HG03280 (cell line): Measurements from ENCODE around the gene DOLK.

ENCODE experiments used
- ATAC-seq: cut with Tn5 transposase; IDR thresholded peaks from one replicate; pipeline ENCODE4 v1.9.1; 2021; ENCODE audit warnings: mild to moderate bottlenecking, moderate library complexity; ENCODE audit not compliant: unreplicated experiment

DOLK gene

GRCh38 chr9:128909859-128910258, 37.5 kb downstream of the DOLK start:
- no peak for ATAC-seq

DNA sequence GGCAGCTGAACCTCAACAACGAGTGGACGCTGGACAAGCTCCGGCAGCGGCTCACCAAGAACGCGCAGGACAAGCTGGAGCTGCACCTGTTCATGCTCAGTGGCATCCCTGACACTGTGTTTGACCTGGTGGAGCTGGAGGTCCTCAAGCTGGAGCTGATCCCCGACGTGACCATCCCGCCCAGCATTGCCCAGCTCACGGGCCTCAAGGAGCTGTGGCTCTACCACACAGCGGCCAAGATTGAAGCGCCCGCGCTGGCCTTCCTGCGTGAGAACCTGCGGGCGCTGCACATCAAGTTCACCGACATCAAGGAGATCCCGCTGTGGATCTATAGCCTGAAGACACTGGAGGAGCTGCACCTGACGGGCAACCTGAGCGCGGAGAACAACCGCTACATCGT, 39.0 kb downstream of the DOLK start:
- no peak for ATAC-seq

DNA sequence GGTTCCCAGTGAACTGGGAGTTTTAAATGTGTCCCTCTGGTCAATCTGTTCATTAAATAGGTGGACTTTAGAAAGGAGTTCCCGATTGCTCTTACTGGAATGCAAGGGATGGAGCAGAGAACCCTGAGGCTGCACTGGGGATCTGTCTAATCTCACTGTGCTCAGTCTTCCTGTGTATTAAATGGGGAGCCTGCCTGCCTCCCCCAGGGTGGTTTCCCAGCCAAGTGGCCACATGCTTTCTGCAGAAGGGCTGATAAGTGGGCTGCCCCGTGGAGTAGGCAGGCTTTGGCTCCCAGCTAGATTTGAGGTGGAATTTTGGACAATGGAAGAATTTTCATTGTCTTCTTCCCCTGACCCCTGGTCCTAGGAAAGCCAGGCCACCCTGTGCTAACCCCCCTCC, 40.7 kb downstream of the DOLK start:
- no peak for ATAC-seq

- ATAC-seq: no peak
These were observed 41.4 kb downstream of the DOLK start for GRCh38 chr9:128905964-128906363.

DNA sequence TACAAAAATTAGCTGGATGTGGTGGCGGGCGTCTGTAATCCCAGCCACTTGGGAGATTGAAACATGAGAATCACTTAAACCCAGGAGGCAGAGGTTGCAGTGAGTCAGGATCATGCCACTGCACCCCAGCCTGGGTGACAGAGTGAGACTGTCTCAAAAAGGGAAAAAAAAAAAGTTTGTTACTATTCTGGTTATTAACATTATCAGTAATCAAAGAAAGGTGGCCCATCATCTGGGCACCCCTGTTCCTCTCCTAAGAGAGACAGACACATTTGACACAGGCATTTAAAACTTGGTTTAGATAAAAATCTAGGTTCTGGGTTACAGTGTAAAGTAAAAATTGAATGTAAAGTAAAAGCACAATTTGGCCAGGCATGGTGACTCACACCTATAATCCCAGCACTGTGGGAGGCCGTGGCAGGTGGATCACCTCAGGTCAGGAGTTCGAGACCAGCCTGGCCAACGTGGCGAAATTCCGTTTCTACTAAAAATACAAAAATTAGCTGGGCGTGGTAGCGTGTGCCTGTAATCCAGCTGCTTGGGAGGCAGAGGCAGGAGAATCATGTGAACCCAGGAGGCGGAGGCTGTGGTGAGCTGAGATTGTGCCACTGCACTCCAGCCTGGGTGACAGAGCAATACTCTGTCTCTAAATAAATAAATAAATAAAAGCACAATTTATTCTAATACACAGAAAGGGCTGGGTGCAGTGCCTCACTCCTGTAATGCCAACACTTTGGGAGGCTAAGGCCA, 43.4 kb downstream of the DOLK start:
- no peak for ATAC-seq

DNA sequence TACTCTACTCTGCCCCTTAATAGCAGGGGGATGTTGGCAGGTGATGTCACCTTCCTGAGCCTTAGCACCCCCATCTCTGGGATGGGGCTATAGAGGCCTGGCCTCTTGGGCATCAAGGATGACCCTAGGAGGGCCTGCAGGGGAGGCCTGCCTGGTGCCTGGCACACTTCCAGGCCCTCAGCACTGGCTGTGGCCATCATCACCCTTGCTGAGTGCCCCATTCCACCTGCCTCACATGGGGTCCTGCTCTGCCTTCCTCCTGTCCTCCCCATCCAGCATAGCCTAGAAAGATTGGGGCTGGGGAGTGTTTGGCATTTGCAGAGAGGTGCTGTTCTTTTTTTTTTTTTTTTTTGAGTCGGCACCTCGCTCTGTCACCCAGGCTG, 44.3 kb downstream of the DOLK start:
- ATAC-seq: no peak

DNA sequence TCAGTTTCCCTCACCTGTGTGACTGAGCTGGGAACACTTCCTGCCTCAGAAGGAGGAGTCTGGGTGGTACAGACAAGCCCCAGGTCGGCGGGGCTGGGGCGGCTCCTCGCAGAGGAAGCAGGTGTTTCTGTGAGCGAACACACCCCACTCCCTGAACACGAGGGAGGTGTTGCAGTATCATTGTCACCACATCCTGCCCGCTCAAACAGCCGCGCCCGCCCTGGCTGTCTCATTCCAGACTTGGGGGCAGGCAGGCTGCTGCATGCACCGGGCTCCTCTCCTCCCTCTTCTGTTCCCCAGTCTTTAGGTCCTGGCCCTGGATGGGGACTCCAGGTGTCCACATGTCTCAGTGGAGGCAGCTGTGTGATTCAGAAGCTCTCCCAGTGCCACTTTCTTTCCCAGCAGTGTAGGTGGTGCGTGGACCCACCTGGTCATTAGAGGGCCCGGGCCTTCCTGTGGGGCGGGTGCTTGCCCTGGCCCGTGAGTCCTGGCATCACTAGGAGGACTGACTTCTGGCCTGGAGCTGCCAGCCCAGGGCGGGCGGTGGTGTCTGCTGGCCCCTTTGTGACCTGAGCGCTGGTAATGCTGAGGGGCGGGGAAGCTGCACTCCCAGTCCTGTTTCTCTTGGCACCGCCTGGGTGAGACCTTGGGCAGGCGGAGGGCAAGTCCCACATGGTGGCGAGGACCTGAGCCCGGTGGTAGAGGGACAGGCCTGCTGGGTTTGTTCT, 44.9 kb downstream of the DOLK start:
- peak; percentile 87 for ATAC-seq

- no peak for ATAC-seq
These were observed 45.6 kb downstream of the DOLK start for GRCh38 chr9:128901822-128902221.

- ATAC-seq: no peak
These were observed 46.0 kb downstream of the DOLK start for GRCh38 chr9:128901379-128901778.

DNA sequence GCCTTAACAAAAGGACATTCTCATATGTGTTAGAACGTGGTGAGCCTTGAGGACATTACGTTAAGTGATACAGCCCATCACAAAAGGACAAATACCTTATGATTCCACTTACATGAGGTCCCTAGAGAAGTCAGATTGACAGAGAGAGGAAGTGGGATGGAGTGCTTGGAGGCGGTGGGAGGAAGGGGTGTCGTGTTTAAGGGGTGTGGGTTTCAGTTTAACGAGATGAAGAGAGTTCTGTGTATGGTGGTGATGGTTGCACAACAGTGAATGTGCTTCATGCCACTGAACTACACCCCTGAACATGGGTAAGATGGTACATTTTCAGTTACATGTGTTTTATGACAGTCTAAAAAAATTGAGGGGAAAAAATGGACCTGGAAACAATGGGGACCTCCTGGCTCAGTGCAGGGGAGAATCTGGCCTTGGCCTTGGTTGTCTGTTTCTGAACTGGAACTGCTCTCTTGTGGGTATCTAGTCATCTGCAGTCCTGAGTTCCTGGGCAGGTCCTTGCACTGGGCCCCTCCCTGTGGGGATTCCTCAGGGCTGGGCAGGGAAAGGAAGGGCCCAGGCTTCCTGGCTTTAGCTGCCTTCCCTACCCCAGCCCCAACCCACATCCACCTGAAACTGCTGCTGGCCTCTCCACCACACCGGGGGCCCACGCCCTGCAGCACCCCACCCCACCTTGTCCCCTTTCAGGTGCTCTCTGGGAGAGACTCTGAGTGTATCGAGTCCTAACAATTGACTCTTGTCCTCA, 47.7 kb downstream of the DOLK start:
- no peak for ATAC-seq

DNA sequence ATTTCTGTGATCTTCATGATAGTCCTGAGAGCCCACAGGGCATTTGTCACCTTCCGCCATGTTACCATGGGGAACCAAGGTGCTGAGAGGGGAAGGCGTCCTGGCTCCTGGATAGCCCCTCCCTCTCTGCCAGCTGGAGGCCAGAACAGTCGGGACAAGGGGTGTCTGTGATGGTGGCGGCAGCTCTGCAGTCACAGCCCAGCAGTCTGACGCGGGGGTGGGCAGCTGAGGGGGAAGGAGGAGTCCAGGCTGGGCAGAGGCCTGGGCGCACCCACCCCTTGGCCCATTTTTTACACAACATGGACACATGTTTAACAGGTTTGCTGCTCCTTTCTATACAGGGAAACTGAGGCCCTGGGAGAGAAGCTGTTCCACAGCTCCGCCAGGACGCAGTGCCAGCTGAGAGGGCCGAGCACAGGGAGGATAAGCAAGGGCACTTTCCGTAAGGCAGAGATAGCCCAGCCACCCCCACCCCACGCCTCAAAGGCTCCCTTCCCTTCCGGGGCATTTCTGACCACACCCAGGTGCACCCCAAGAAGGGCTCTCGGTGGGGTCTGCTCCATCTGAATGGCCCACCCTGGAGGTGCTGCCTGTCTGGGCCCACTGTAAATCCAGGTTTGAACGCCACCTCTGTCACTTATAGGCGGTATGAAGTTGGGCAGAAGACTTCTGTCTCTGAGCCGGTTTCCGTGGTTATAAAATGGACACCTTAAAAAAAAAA, 48.4 kb downstream of the DOLK start:
- ATAC-seq: no peak

GRCh38 chr9:128898382-128898781, 49.0 kb downstream of the DOLK start:
- ATAC-seq: no peak

GRCh38 chr9:128895556-128895955, 51.8 kb downstream of the DOLK start:
- no peak for ATAC-seq
